SJSA1 (cell line): ENCODE data around the gene HNRNPA3. TPM values are rescaled to one million over a fixed set of nuclear protein-coding genes. Genes with fewer than 3 reads are reported as not detected.

Source experiments
- DNase-seq, 2 experiments: peaks; one replicate each; pipeline ENCODE4 v3.0.0-alpha.2; 2015 to 2020; ENCODE audit warnings: low spot score in 2 of 2, low read depth in 1 of 2
- H3K27ac ChIP-seq: fragments of 250-450 bp; sonication (Bioruptor Pico); 2 replicates; pipeline ENCODE4 v1.5.1; 2020; ENCODE audit warnings: mild to moderate bottlenecking, moderate library complexity
- H3K27me3 ChIP-seq: fragments of 250-450 bp; sonication (Bioruptor Pico); replicated peaks from 2 replicates; pipeline ENCODE4 v1.5.1; 2020; ENCODE audit warnings: mild to moderate bottlenecking, moderate library complexity
- H3K36me3 ChIP-seq: fragments of 250-450 bp; sonication (Bioruptor Pico); 2 replicates; pipeline ENCODE4 v1.5.1; 2020; ENCODE audit warnings: mild to moderate bottlenecking
- H3K4me1 ChIP-seq: fragments of 250-450 bp; sonication (Bioruptor Pico); replicated peaks from 2 replicates; pipeline ENCODE4 v1.6.1; 2021; ENCODE audit warnings: mild to moderate bottlenecking
- H3K4me3 ChIP-seq: fragments of 250-450 bp; sonication (Bioruptor Pico); 2 replicates; pipeline ENCODE4 v1.5.1; 2020; ENCODE audit warnings: mild to moderate bottlenecking
- H3K9me3 ChIP-seq: fragments of 250-450 bp; sonication (Bioruptor Pico); replicated peaks from 2 replicates; pipeline ENCODE4 v1.5.1; 2020; ENCODE audit warnings: mild to moderate bottlenecking
- total RNA-seq: library from RNA; depleted of rRNA; stranded (reverse); fragments of >200 nt; shearing (Covaris generic); gene quantifications from 2 replicates; pipeline ENCODE4 v1.2.3, GENCODE V29; 2014; rRNA removed

Gene HNRNPA3
- total RNA-seq, 1 experiment from 2014 or later = 73.1 TPM

DNA sequence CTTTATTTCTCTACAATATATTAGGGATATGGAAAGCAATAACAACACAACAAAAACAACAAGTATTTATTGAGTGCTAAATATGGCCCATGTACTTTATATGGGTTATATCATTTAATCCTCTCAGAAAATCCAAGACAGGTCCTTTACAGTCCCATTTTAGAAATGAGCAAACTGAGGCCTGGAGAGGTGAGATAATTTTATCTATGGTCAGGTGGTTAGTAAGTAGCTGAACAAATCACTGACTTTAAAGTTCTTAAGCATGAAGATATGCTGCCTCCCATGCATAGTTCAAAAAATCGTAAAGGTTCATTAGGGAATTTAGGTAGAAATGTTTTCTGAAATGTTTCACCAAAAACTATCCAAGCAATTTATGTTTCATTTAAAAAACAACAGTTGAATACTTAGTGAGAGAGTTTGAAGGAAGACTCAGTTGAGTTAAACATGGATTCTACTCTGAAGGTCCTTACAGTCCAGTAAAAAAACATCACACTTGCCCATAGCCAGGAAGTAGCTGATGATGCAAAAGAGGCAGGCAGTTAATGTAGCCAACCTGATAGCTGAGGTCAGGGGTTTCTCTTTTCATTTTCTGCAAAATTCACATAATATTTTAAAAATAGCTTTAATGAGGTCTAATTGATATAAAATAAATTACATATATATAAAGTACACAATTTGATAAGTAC, 59.5 kb downstream of the HNRNPA3 start:
- Histone ChIP-seq H3K27me3 (no peaks in the 10 kb centered on the region), H3K27ac (no peak overlapping the region), H3K4me3 (no peak overlapping the region), H3K36me3 (no peaks in the 10 kb centered on the region), H3K4me1 (peaks cover 49% of the 10 kb centered on the region), H3K9me3 (no peaks in the 10 kb centered on the region)
- DNase-seq = no peak

DNA sequence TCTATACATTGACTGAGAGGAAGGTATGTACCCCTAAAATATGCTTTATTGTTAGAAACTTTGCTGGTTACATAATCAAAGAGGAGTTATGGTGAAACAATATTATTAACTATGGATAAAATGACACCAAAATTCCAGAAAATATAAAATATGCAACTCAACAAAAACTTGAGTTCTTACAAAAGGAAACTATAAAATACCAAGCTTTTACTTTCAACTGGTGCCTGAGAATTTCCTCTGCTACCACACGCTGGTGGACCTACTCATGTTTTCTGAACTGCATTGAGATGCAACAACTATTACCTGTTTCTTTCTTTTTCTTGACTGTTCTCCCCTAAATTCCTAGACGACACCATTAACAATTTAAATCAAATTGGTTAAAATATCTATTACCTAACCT, 60.2 kb downstream of the HNRNPA3 start:
- H3K4me1 ChIP-seq = peaks cover 43% of the 10 kb centered on the region
- no peak overlapping the region for H3K27ac ChIP-seq
- no peaks in the 10 kb centered on the region for H3K36me3 ChIP-seq
- H3K27me3 ChIP-seq = no peaks in the 10 kb centered on the region
- no peaks in the 10 kb centered on the region for H3K9me3 ChIP-seq
- no peak for DNase-seq
- H3K4me3 ChIP-seq = no peak overlapping the region

DNA sequence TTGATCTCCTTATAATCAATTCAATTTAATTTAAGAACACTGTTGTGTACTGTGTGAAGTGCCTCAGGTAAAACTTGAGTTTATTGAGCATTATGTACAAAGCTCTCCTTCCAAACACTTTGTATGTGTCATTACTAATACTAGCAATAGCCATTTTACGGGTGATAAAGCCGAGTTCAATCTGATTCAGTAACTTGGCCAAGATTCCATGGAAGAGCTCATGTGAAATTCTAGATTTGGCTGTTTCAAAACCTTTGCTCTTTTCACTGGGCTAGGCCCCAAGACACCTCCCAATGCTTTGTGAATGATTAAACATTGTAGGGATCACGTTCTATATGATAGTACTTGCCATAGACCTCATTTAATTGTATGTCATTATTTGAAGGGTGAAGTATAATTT, 60.8 kb downstream of the HNRNPA3 start:
- Histone ChIP-seq H3K27ac (no peak overlapping the region), H3K4me1 (peaks cover 36% of the 10 kb centered on the region), H3K9me3 (no peaks in the 10 kb centered on the region), H3K27me3 (no peaks in the 10 kb centered on the region), H3K36me3 (no peaks in the 10 kb centered on the region), H3K4me3 (no peak overlapping the region)
- no peak for DNase-seq

Other genes starting within 250 kb of the HNRNPA3 start
- 65.8 and 119 TPM in 2 replicates for gene NFE2L2, start 51.9 kb downstream of the HNRNPA3 start, total RNA-seq
- 112 and 124 TPM in 2 replicates for gene AGPS, start 180.0 kb downstream of the HNRNPA3 start, total RNA-seq